Urinary bladder (tissue), 4 donors: ENCODE measurements around the gene NR4A1. TPM values are rescaled to one million over a fixed set of nuclear protein-coding genes. Genes with fewer than 3 reads are reported as not detected.

Experiments
- DNase-seq: peaks from one replicate; pipeline ENCODE4 v3.0.0-alpha.2; 2015; ENCODE audit errors: extremely low spot score
- H3K27ac ChIP-seq: one replicate; pipeline ENCODE4 v1.5.1; 2013; ENCODE audit warnings: low read depth, mild to moderate bottlenecking, moderate library complexity
- H3K36me3 ChIP-seq: one replicate; pipeline ENCODE4 v1.6.1; 2013; ENCODE audit warnings: mild to moderate bottlenecking, moderate library complexity; ENCODE audit not compliant: insufficient read depth
- H3K4me1 ChIP-seq: one replicate; pipeline ENCODE4 v1.6.1; 2013; ENCODE audit warnings: mild to moderate bottlenecking, moderate library complexity; ENCODE audit not compliant: insufficient read depth
- H3K4me3 ChIP-seq: one replicate; pipeline ENCODE4 v1.5.1; 2013; ENCODE audit warnings: low read depth, low read length
- WGBS: extraction: QIAGEN DNeasy Blood & Tissue Kit; methylation state at CpG from one replicate; pipeline ENCODE4 v1.1.7; 2013; 5-methylcytosine and 5-hydroxymethylcytosine counted together
- polyA plus RNA-seq: library from polyadenylated mRNA; stranded (reverse); fragments of 200-250 nt; gene quantifications from one replicate; pipeline ENCODE4 v1.2.3, GENCODE V29; 2013
- total RNA-seq: library from RNA; depleted of rRNA; stranded (reverse); fragments of >200 nt; gene quantifications from one replicate; pipeline ENCODE4 v1.2.3, GENCODE V29; 2014
- donor health status: healthy with polysubstance abuse.
- donor health status: healthy.

NR4A1 gene
- total and polyA plus RNA-seq, 2 donors, result 18.3 to 307 TPM

DNA sequence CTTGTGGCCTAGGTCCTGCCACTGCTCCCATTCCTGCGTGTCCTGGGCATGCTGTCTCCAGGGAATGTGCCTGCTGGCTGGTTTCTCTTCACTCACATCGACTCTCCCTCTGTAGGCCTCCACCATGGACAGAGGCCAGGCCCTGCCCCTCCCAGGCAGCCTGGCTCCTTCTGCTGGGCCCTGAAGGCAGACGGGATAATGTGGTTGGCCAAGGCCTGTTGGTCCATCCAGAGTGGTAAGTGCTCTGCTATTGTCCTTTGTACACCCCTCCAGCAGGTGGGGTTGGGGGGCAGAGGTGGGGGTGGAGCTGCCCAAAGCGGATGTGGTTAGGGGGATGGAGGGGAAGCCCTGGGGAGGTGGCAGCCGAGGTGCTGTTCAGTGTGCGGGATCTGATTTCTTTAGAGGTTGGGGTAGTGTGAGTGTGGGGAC, 9.5 kb upstream of the NR4A1 start:
- no peaks in the 10 kb centered on the region for H3K36me3 ChIP-seq
- 54% methylated on average over 6 of the region's 6 CpGs for WGBS
- no peak overlapping the region for H3K4me3 ChIP-seq
- DNase-seq, result no peak
- no peaks in the 10 kb centered on the region for H3K4me1 ChIP-seq
- H3K27ac ChIP-seq, result no peak overlapping the region

DNA sequence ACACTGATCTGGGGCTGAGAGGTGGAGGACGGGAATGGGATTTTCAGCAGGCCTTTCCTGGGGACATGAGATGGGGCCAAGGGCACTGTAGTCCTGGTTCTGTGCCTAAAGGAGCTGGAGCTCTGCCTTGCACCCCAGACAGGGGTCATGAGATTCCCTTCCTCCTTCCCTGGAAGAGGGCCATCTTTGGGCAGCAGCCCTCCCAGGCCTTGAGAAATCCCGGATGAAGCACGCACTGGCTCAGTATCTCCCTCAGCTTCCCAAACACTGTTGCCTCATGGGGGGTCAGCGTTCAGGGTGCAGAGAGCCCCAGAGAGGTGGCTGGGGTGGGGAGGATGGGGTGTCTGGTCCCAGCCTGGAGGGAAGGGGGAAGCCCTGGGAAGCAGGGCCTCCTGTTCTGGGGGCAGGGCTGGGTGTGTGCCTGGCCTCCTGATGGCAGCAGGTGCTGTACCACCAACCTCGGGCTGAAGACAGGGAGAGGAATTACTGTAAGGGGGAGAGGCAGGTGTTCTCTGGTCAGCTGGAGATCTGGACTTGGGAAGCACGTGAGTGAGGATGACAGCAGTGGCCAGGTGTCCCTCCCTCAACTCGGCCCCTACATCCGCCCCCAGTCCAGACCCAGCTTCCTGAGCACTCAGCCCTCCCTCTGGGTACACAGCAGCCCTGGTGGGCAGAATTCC, 8.4 kb upstream of the NR4A1 start:
- H3K4me1 ChIP-seq, result no peaks in the 10 kb centered on the region
- no peak for DNase-seq
- WGBS, result 86% methylated on average over 8 of the region's 8 CpGs
- no peaks in the 10 kb centered on the region for H3K36me3 ChIP-seq
- no peak overlapping the region for H3K4me3 ChIP-seq
- H3K27ac ChIP-seq, result no peak overlapping the region

DNA sequence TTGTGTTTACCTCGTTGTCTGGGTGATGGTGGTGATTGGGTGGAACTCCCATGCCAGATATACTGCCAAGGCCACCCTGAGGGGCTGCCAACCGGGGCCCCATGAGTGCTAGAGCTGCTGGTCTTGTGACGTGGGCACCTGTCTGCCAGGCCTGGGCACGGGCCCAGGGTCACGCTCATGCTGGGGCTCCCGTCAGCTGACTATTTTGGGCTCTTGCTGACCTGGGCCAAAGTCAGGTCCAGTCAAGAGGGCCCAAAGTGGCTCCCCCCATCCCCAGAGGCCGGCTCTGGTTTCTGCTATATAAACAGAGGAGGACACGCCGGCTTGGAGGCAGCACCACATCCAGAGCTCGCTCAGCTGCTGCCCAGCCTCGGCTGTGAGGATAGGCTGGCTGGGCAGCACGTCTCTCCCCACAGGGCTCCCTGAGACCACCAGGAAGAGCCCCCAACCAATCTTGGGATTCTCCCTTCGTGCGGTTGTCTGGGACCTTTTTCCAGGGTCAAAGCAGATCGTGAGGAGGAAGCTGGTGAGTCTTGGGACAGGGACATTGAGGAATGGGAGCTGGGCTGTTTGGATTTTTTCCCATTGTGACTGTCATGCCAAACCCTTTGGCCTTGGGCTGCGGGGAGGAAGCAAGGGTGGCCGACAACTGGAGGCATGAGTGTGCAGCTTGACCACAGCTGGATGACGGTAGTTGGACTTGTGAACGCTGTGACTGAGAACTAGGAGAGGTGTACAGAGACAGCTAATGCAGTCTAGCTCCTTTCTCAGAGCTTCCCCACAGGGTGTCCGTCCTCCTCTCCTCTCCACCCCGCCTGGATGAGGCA, 7.6 kb upstream of the NR4A1 start:
- Histone ChIP-seq H3K4me1 (no peaks in the 10 kb centered on the region), H3K27ac (no peak overlapping the region), H3K36me3 (no peaks in the 10 kb centered on the region), H3K4me3 (no peak overlapping the region)
- DNase-seq, result no peak
- 70% methylated on average over 21 of the region's 21 CpGs for WGBS

DNA sequence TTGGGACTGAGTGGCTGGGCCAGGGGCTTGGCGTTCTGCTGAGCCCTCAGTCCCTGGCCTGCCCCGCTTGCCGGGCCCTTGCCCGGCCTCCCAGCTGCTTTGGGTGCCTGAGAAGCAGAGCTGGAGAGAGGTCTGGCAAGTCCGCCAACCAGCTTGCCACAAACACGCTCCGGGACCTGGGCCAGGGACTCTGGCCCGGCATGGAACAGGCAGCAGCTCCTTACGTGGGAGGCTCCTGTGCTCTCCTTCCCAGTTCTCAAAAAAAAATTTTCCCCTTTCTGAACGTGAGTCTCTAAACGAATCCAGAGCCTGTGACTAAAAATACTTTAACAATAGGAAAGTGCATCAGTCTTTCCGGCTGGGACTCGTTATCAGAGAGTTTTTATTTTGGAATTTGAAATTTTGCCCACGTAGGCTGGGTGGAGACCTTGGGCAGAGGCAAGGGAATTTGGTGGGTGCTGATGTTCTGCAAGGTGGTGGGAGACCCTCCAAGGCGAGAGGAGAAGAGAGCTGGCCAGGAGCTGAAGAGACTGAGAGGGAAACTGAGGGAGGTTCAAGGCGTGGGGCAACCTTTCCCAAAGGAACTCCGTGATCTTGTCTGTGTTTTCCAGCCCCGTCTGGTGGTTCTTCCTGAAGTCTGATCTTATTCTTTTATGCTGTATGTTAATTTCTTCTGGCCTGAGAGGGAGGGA, 6.8 kb upstream of the NR4A1 start:
- H3K4me3 ChIP-seq, result no peak overlapping the region
- no peaks in the 10 kb centered on the region for H3K36me3 ChIP-seq
- H3K27ac ChIP-seq, result no peak overlapping the region
- H3K4me1 ChIP-seq, result no peaks in the 10 kb centered on the region
- WGBS, result 42% methylated on average over 18 of the region's 18 CpGs
- no peak for DNase-seq

GRCh38 chr12:52045794-52046199, 5.4 kb upstream of the NR4A1 start:
- Histone ChIP-seq H3K4me3 (no peak overlapping the region), H3K27ac (no peak overlapping the region), H3K36me3 (no peaks in the 10 kb centered on the region), H3K4me1 (no peaks in the 10 kb centered on the region)
- 45% methylated on average over 4 of the region's 4 CpGs for WGBS
- DNase-seq, result no peak

- Histone ChIP-seq H3K4me3 (no peak overlapping the region), H3K27ac (no peak overlapping the region), H3K4me1 (no peaks in the 10 kb centered on the region), H3K36me3 (no peaks in the 10 kb centered on the region)
- 84% methylated on average over 7 of the region's 7 CpGs for WGBS
- DNase-seq, result no peak
These were observed 4.4 kb upstream of the NR4A1 start for GRCh38 chr12:52046859-52047258.

DNA sequence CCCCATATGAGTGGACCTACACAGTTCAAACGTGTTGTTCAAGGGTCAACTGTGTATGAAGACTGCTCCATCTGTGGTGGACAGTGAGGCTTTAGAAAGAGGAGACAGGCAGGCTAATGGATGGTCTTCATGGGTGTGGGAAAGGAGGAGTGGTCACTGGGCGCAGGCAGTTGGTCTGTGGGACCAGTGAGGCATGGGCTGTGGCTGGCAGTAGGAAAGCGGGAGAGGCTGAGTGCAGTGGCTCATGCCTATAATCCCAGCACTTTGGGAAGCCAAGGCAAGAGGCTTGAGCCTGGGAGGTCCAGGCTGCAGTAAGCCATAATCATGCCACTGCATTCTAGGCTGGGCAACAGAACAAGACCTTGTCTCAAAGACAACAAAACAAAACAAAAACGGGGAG, 2.0 kb upstream of the NR4A1 start:
- no peaks in the 10 kb centered on the region for H3K36me3 ChIP-seq
- H3K4me1 ChIP-seq, result no peaks in the 10 kb centered on the region
- H3K4me3 ChIP-seq, result no peak overlapping the region
- 73% methylated on average over 4 of the region's 4 CpGs for WGBS
- no peak for DNase-seq
- H3K27ac ChIP-seq, result no peak overlapping the region

GRCh38 chr12:52049688-52050087, 1.6 kb upstream of the NR4A1 start:
- no peak overlapping the region for H3K4me3 ChIP-seq
- H3K27ac ChIP-seq, result no peak overlapping the region
- DNase-seq, result no peak
- 88% methylated on average over 5 of the region's 5 CpGs for WGBS
- no peaks in the 10 kb centered on the region for H3K36me3 ChIP-seq
- no peaks in the 10 kb centered on the region for H3K4me1 ChIP-seq

- WGBS, result 32% methylated on average over 16 of the region's 16 CpGs
- Histone ChIP-seq H3K27ac (peak overlapping the region; percentile 86), H3K36me3 (no peaks in the 10 kb centered on the region), H3K4me1 (no peaks in the 10 kb centered on the region), H3K4me3 (peak overlapping the region; percentile 33)
- no peak for DNase-seq
These were observed 1.0 kb upstream of the NR4A1 start for GRCh38 chr12:52050116-52050757.

GRCh38 chr12:52052468-52053186, 1.4 kb downstream of the NR4A1 start:
- WGBS, result 54% methylated on average over 7 of the region's 7 CpGs
- H3K27ac ChIP-seq, result peak overlapping the region; percentile 0
- no peaks in the 10 kb centered on the region for H3K4me1 ChIP-seq
- H3K36me3 ChIP-seq, result no peaks in the 10 kb centered on the region
- no peak for DNase-seq
- peak overlapping the region; percentile 33 for H3K4me3 ChIP-seq

DNA sequence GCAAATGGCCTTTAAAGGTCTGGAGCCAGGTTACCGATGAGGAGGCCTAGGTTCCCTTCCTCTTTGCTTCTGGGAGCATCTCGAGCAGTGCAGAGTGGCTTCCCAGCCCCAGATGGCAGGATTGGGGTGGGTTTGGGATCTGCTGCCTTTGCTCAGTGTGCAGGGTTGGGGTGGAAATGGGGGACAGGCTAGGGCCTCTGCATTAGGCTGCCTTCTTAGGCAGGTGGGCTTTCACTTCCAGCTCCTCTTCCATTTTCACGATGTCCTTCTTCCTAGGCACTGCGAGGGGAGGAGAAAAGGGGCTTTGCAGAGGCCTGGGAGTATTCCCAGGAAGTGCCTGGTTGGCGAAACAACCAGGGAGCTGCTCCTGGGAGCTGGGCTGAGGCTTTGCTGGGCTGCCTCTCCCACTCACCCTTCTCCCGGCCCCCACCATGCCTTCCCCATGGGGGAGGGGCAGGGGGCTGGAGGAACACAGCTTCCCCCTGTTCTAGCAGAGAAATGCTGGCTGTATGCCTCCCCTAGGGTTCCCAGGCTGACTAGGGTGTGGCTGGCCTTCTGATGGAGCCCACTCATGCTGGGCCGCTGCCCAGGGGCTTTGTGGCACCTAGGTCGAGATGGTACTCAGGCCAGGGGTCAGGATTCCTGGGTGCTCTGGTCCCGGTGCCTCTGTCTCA, 2.4 kb downstream of the NR4A1 start:
- 72% methylated on average over 9 of the region's 9 CpGs for WGBS
- no peak overlapping the region for H3K27ac ChIP-seq
- H3K36me3 ChIP-seq, result no peaks in the 10 kb centered on the region
- DNase-seq, result no peak
- no peak overlapping the region for H3K4me3 ChIP-seq
- no peaks in the 10 kb centered on the region for H3K4me1 ChIP-seq

- no peak overlapping the region for H3K27ac ChIP-seq
- no peak for DNase-seq
- no peak overlapping the region for H3K4me3 ChIP-seq
- H3K4me1 ChIP-seq, result no peaks in the 10 kb centered on the region
- 90% methylated on average over 21 of the region's 21 CpGs for WGBS
- no peaks in the 10 kb centered on the region for H3K36me3 ChIP-seq
These were observed 3.1 kb downstream of the NR4A1 start for GRCh38 chr12:52054231-52054832.
